ENCODE data around the gene PRSS53.

DNA sequence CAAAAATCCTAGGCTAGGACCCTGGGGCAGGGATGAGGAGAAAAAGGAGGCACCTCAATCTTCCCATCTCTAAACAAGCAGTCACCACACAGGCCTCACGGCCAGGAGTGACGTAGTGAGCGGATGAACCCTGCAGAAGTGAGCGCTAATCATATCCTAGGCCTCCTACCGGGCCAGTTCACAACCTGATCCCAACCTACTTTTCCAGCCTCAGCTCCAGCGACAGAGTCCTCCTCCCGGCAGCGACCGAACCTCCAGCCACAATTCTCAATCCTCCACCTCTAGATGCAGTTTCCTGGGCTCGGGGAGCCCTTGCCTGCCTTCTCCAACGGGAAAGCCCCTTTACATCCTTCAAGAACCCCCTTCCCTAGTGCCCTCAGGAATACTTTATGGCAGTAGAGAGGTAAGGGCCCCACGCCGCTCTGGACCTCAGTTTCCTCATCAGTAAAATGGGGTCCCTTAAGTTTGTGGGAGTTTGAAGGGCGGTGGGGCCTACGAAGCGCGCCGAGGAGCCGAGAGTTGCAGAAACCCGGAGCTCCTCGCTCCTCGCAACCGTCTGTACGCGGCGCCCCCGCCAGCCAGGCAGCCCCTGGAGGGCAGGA is 16.1 kb downstream of the PRSS53 start:
- TF ChIP-seq POLR2A (IDR thresholded peaks at IDR 0.05): no peak
- no peak for TF ChIP-seq POLR2AphosphoS5 (IDR thresholded peaks at IDR 0.05)
- TF ChIP-seq, protein P1, sequence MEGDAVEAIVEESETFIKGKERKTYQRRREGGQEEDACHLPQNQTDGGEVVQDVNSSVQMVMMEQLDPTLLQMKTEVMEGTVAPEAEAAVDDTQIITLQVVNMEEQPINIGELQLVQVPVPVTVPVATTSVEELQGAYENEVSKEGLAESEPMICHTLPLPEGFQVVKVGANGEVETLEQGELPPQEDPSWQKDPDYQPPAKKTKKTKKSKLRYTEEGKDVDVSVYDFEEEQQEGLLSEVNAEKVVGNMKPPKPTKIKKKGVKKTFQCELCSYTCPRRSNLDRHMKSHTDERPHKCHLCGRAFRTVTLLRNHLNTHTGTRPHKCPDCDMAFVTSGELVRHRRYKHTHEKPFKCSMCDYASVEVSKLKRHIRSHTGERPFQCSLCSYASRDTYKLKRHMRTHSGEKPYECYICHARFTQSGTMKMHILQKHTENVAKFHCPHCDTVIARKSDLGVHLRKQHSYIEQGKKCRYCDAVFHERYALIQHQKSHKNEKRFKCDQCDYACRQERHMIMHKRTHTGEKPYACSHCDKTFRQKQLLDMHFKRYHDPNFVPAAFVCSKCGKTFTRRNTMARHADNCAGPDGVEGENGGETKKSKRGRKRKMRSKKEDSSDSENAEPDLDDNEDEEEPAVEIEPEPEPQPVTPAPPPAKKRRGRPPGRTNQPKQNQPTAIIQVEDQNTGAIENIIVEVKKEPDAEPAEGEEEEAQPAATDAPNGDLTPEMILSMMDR (IDR thresholded peaks at IDR 0.05): no peak
